ENCODE results near the gene ZGPAT. TPM values are rescaled to one million over a fixed set of nuclear protein-coding genes. Genes with fewer than 3 reads are reported as not detected.

The ZGPAT gene
- total RNA-seq, 1 experiment from 2014 or later = 27.6 TPM

DNA sequence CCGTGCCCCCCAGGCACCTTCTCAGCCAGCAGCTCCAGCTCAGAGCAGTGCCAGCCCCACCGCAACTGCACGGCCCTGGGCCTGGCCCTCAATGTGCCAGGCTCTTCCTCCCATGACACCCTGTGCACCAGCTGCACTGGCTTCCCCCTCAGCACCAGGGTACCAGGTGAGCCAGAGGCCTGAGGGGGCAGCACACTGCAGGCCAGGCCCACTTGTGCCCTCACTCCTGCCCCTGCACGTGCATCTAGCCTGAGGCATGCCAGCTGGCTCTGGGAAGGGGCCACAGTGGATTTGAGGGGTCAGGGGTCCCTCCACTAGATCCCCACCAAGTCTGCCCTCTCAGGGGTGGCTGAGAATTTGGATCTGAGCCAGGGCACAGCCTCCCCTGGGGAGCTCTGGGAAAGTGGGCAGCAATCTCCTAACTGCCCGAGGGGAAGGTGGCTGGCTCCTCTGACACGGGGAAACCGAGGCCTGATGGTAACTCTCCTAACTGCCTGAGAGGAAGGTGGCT is 10.4 kb upstream of the ZGPAT start:
- H2BK15ac ChIP-seq (ENCODE audit: low read depth, low read length) = no peak overlapping the region
- H3K79me2 ChIP-seq (ENCODE audit: insufficient read depth, low read length) = no peaks in the 10 kb centered on the region
- H3T11ph ChIP-seq (ENCODE audit: low read length) = no peak overlapping the region
- no peaks in the 10 kb centered on the region for H3K27me3 ChIP-seq (ENCODE audit: insufficient read depth, low read length)
- Mint-ChIP-seq H3K27ac (no peak overlapping the region), H3K36me3 (ENCODE audit: insufficient read depth in 1 of 3, low read depth in 3 of 3) (peaks cover 12 to 15% (median 14%) of the 10 kb centered on the region in 3 experiments; a peak in 5 of 7 replicates), H3K4me1 (peaks cover 2 to 10% of the 10 kb centered on the region in 2 experiments), H3K9me3 (peaks cover 3 to 5% of the 10 kb centered on the region in 2 experiments; a peak in 3 of 5 replicates), H3K4me3 (peak overlapping the region; percentile 14 to 34; a peak in 1 of 5 replicates), H3K27me3 (ENCODE audit: low read depth) (peaks cover 6% of the 10 kb centered on the region; the same call in 1 of the 2 replicates)
- no peaks in the 10 kb centered on the region for H3K79me1 ChIP-seq (ENCODE audit: insufficient read depth, low read depth, low read length, poor library complexity, severe bottlenecking)
- no peaks in the 10 kb centered on the region for H3K9me3 ChIP-seq (ENCODE audit: control insufficient read depth, low read depth, low read length)
- peaks cover 4% of the 10 kb centered on the region for H3K23me2 ChIP-seq (ENCODE audit: insufficient read length, low read depth, low read length, poor library complexity, severe bottlenecking)
- no peak for DNase-seq
- H3K18ac ChIP-seq (ENCODE audit: insufficient read length, low read depth, low read length) = no peak overlapping the region
- no peak overlapping the region for H3K23ac ChIP-seq (ENCODE audit: insufficient read length, low read depth, low read length)
- no peak overlapping the region for H3K9ac ChIP-seq (ENCODE audit: extremely low read depth, insufficient read length, low read length)
- H2BK12ac ChIP-seq (ENCODE audit: insufficient read length, low read depth, low read length) = no peak overlapping the region
- no peak overlapping the region for H3K27ac ChIP-seq (ENCODE audit: insufficient read length, low read depth, low read length)
- TF ChIP-seq, protein P1, sequence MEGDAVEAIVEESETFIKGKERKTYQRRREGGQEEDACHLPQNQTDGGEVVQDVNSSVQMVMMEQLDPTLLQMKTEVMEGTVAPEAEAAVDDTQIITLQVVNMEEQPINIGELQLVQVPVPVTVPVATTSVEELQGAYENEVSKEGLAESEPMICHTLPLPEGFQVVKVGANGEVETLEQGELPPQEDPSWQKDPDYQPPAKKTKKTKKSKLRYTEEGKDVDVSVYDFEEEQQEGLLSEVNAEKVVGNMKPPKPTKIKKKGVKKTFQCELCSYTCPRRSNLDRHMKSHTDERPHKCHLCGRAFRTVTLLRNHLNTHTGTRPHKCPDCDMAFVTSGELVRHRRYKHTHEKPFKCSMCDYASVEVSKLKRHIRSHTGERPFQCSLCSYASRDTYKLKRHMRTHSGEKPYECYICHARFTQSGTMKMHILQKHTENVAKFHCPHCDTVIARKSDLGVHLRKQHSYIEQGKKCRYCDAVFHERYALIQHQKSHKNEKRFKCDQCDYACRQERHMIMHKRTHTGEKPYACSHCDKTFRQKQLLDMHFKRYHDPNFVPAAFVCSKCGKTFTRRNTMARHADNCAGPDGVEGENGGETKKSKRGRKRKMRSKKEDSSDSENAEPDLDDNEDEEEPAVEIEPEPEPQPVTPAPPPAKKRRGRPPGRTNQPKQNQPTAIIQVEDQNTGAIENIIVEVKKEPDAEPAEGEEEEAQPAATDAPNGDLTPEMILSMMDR (conservative IDR thresholded peaks at IDR 0.05) = 0 out of 3 replicates have a peak, but pooled peaks have one; percentile 12
- no peak overlapping the region for H2AK5ac ChIP-seq (ENCODE audit: insufficient read length, low read length)
- H4K91ac ChIP-seq (ENCODE audit: insufficient read length, low read depth, low read length) = no peak overlapping the region
- H3K4ac ChIP-seq (ENCODE audit: low read depth, low read length) = no peak overlapping the region
- H3K56ac ChIP-seq (ENCODE audit: insufficient read length, low read depth, low read length) = no peak overlapping the region
- no peak overlapping the region for H2BK5ac ChIP-seq (ENCODE audit: insufficient read length, low read length)
- H4K8ac ChIP-seq (replicated peaks; ENCODE audit: insufficient read length, low read depth, low read length) = no peak overlapping the region
- H3K14ac ChIP-seq (ENCODE audit: insufficient read depth, low read length) = no peak overlapping the region
- no peaks in the 10 kb centered on the region for H4K20me1 ChIP-seq (ENCODE audit: control insufficient read depth, insufficient read depth, insufficient read length)
- WGBS (ENCODE audit: extremely low coverage, insufficient read length, low lambda C conversion rate) = no CpG with 5 or more reads among the region's 7 CpGs
- H2BK120ac ChIP-seq (ENCODE audit: low read depth, low read length, poor library complexity, severe bottlenecking) = no peak overlapping the region
- H3K4me2 ChIP-seq (ENCODE audit: insufficient read depth, insufficient read length, low read length) = no peak overlapping the region
- no peak overlapping the region for H4K5ac ChIP-seq (ENCODE audit: insufficient read length, low read depth, low read length)
- no peak overlapping the region for H2BK20ac ChIP-seq (ENCODE audit: low read depth, low read length, poor library complexity, severe bottlenecking)
- no peak overlapping the region for H2AFZ ChIP-seq (ENCODE audit: low read length)
- H3K4me1 ChIP-seq (ENCODE audit: insufficient read depth, low read length) = no peaks in the 10 kb centered on the region

Measured in H9 (cell line).